T-cell (primary cell): Measurements from ENCODE around the gene TNS1. TPM values are rescaled to one million over a fixed set of nuclear protein-coding genes. Genes with fewer than 3 reads are reported as not detected.

Experiments used
- ATAC-seq, 4 experiments: fragments of 200-7000 bp in 3 of 4; fragments of 150-1000 bp in 1 of 4; cut with Tn5 transposase; replicated peaks in 1 of 4; 1 replicate in 3 of 4; 2 replicates in 1 of 4; pipeline ENCODE4 v1.10.0; 2021; ENCODE audit warnings: moderate library complexity in 3 of 4, mild to moderate bottlenecking in 2 of 4, moderate number of reproducible peaks in 1 of 4
- CTCF ChIA-PET, 2 donors: fragments of 300-600 bp; sonication (Branson Sonifier 250); formaldehyde crosslinking; loops; one replicate each; lab custom pipeline; 2022; ENCODE audit warnings: antibody characterized with exemption in 2 of 2; lab: Charles Lee
- POLR2A ChIA-PET, 2 donors: fragments of 300-600 bp; sonication (Branson Sonifier 250); formaldehyde crosslinking; loops; one replicate each; lab custom pipeline; 2022; ENCODE audit warnings: antibody characterized with exemption in 2 of 2; lab: Charles Lee
- DNase-seq, 35 experiments: peaks; one replicate each; pipeline versions ENCODE4 v3.0.0 to v3.0.0-alpha.2; 2013 to 2023
- H3K27ac ChIP-seq: one replicate; pipeline ENCODE4 v1.5.1; 2013; ENCODE audit warnings: low read length
- H3K27me3 ChIP-seq, 2 experiments: replicated peaks in 1 of 2; 1 replicate in 1 of 2; 2 replicates in 1 of 2; pipeline versions ENCODE4 v1.6.1 to v1.7.0; 2013; ENCODE audit warnings: low read length in 1 of 2, mixed read lengths in 1 of 2; ENCODE audit not compliant: control insufficient read depth in 2 of 2, insufficient read depth in 2 of 2; ENCODE audit errors: extremely low read depth in 1 of 2
- H3K36me3 ChIP-seq, 2 donors: 1 replicate in 1 of 2; 2 replicates in 1 of 2; pipeline versions ENCODE4 v1.6.1 to v1.7.0; 2013; ENCODE audit warnings: low read length in 1 of 2; ENCODE audit not compliant: control insufficient read depth in 2 of 2, insufficient read depth in 1 of 2; ENCODE audit errors: extremely low read depth in 1 of 2
- H3K4me1 ChIP-seq, 2 experiments: 1 replicate in 1 of 2; 2 replicates in 1 of 2; pipeline versions ENCODE4 v1.6.1 to v1.7.0; 2013; ENCODE audit warnings: low read length in 2 of 2, mixed read lengths in 1 of 2; ENCODE audit not compliant: insufficient read depth in 2 of 2, control insufficient read depth in 1 of 2; ENCODE audit errors: extremely low read depth in 1 of 2
- H3K4me3 ChIP-seq, 2 donors: 1 replicate in 1 of 2; 2 replicates in 1 of 2; pipeline versions ENCODE4 v1.5.1 to v1.7.0; 2013; ENCODE audit warnings: mild to moderate bottlenecking in 2 of 2, low read length in 1 of 2, moderate library complexity in 1 of 2; ENCODE audit not compliant: control insufficient read depth in 1 of 2; ENCODE audit errors: extremely low read depth in 1 of 2
- H3K9me3 ChIP-seq: 2 replicates; pipeline ENCODE4 v1.7.0; 2013
- H3K27ac Mint-ChIP-seq, 2 donors: one replicate each; pipeline ENCODE4 v1.8.0; 2020 to 2021; ENCODE audit warnings: mild to moderate bottlenecking in 2 of 2, mixed read lengths in 2 of 2
- H3K27me3 Mint-ChIP-seq, 2 donors: one replicate each; pipeline ENCODE4 v1.8.0; 2021 to 2022; ENCODE audit warnings: mixed read lengths in 2 of 2
- H3K36me3 Mint-ChIP-seq: one replicate; pipeline ENCODE4 v1.8.0; 2021; ENCODE audit warnings: mixed read lengths
- H3K4me1 Mint-ChIP-seq, 3 donors: one replicate each; pipeline ENCODE4 v1.8.0; 2020 to 2022; ENCODE audit warnings: mixed read lengths in 3 of 3, mild to moderate bottlenecking in 1 of 3
- H3K4me3 Mint-ChIP-seq, 3 donors: one replicate each; pipeline ENCODE4 v1.8.0; 2020 to 2022; ENCODE audit warnings: mild to moderate bottlenecking in 3 of 3, mixed read lengths in 3 of 3, moderate library complexity in 3 of 3
- H3K9me3 Mint-ChIP-seq, 3 donors: one replicate each; pipeline ENCODE4 v1.8.0; 2020 to 2022; ENCODE audit warnings: mixed read lengths in 3 of 3
- WGBS: methylation state at CpG from one replicate; pipeline ENCODE4 v1.1.5; 2013; ENCODE audit warnings: missing lambda C conversion rate; ENCODE audit not compliant: insufficient coverage; 5-methylcytosine and 5-hydroxymethylcytosine counted together
- total RNA-seq, 35 experiments: library from RNA in 6 of 35; stranded (reverse) in 6 of 35; fragments of 120-200 nt in 1 of 35; gene quantifications; one replicate each; pipeline versions ENCODE4 v1.2.1 to v1.2.4 and lab custom pipeline; 2013 to 2026

Gene TNS1
- total RNA-seq, 5 donors from 2014 or later (not counting 1 experiment from before 2014, with no cell fraction given), result 0.28 to 2.1 (median 1.3) TPM

DNA sequence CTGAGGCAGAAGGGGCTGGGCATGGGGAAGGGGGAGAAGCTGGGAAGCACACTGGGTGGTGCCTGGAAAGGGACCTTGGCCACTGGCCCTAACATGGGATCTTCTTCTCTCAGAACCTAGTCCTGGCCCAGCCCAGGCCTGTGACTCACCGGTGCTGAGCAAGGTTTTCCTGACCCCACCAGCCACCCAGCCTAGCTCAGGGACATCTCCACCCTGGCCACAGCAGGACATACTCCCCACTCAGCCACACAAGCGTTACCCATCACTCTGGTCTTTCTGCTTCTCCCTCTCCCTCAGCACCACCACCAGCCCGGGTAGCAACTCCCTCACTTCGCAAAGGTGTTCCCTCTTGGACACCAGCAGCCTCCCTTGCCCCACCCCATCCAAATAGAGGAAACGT is 22.8 kb downstream of the TNS1 start:
- no peak overlapping the region for H3K27ac ChIP-seq
- no peaks in the 10 kb centered on the region for H3K9me3 Mint-ChIP-seq
- CTCF ChIA-PET, result no interaction called here
- no peak overlapping the region for H3K4me3 ChIP-seq
- H3K27me3 Mint-ChIP-seq, result peaks cover 7 to 12% of the 10 kb centered on the region in 2 donors
- H3K4me1 ChIP-seq, result no peaks in the 10 kb centered on the region
- no peaks in the 10 kb centered on the region for H3K36me3 Mint-ChIP-seq
- POLR2A ChIA-PET, result no interaction called here
- H3K9me3 ChIP-seq, result no peaks in the 10 kb centered on the region
- peaks cover 0 to 17% of the 10 kb centered on the region in 2 experiments for H3K27me3 ChIP-seq
- no peak overlapping the region for H3K4me3 Mint-ChIP-seq
- DNase-seq (no peak), ATAC-seq (no peak)
- H3K36me3 ChIP-seq, result no peaks in the 10 kb centered on the region
- 66% methylated on average over 2 of the region's 5 CpGs for WGBS
- H3K4me1 Mint-ChIP-seq, result no peaks in the 10 kb centered on the region
- H3K27ac Mint-ChIP-seq, result no peak overlapping the region

DNA sequence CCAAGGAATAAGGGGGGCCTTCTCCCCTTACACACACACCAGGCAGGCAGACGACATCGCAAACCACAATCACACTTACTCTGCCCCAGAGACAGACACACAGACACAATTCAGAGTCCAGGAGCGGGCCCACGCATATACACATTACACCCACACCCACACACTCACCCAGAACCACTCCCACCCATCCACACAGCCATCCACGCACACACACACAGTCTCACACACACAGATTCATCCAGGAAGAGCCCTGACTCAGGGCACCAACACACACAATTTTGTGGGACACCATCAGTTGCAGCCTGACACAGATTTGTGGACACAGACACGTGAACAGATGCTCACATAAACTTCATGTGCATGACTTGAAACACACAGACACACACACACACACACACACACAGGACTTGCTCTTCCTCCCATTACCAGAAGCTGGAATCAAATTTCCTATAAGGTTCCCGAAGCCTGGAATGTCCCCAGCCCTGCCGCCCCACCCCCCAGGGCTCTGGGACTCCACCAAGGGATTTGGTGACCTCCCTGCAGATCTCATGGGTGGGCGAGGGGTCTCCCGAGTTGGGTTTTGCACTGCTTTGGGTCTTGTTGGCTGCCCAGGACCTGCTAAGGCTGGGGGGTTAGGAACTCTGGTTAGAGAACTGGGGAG is 23.5 kb downstream of the TNS1 start:
- no peaks in the 10 kb centered on the region for H3K36me3 Mint-ChIP-seq
- POLR2A ChIA-PET, result no interaction called here
- WGBS, result 80% methylated on average over 6 of the region's 10 CpGs
- peaks cover 7 to 19% of the 10 kb centered on the region in 2 donors for H3K27me3 Mint-ChIP-seq
- Histone ChIP-seq H3K36me3 (no peaks in the 10 kb centered on the region), H3K9me3 (no peaks in the 10 kb centered on the region), H3K27me3 (peaks cover 0 to 21% of the 10 kb centered on the region in 2 experiments), H3K27ac (no peak overlapping the region), H3K4me1 (no peaks in the 10 kb centered on the region), H3K4me3 (no peak overlapping the region)
- no peak for ATAC-seq
- no peak overlapping the region for H3K4me3 Mint-ChIP-seq
- H3K27ac Mint-ChIP-seq, result no peak overlapping the region
- no peaks in the 10 kb centered on the region for H3K9me3 Mint-ChIP-seq
- H3K4me1 Mint-ChIP-seq, result no peaks in the 10 kb centered on the region
- DNase-seq, result no peak
- CTCF ChIA-PET, result no interaction called here

DNA sequence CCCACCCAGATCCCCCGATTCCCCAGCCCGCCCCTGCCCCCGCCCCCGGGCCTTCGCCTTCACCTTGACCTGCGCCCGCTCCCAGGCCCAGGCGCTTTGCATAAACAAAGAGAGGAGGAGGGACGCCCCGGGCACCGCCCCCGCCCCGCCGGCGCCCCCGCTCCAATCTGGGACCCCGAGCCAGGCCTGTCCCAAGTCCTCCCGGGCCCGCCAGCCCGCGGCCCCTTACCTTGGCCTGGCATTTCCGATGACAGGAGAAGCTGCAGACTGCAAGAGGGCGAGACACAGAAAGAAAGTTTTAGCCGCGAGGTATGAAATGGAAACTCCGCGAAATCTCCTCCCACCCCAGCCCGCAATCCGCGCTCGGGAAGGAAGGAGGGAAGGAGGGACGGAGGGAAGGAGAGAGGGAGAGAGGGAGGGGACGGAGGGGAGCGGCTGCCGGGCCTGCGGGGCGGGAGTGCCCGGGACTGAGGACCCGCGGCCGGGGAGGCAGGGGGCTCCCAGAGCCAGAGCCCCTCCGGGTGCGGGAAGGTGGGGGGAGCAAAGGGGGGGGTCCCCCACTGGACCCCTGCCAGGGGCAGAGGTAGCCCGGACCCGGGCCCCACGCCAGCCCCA is 24.2 kb downstream of the TNS1 start:
- Histone ChIP-seq H3K9me3 (no peaks in the 10 kb centered on the region), H3K4me3 (no peak overlapping the region), H3K27me3 (peaks cover 0 to 21% of the 10 kb centered on the region in 2 experiments), H3K4me1 (no peaks in the 10 kb centered on the region), H3K27ac (no peak overlapping the region), H3K36me3 (no peaks in the 10 kb centered on the region)
- DNase-seq (no peak), ATAC-seq (no peak)
- Mint-ChIP-seq H3K4me3 (no peak overlapping the region), H3K4me1 (no peaks in the 10 kb centered on the region), H3K27ac (no peak overlapping the region), H3K36me3 (no peaks in the 10 kb centered on the region), H3K9me3 (no peaks in the 10 kb centered on the region), H3K27me3 (peaks cover 7 to 21% of the 10 kb centered on the region in 2 donors)
- POLR2A ChIA-PET, result no interaction called here
- CTCF ChIA-PET, result interaction anchor here (0.6 to 0.7 kb wide), 2 partner anchors 22 to 34 kb away, joined by 3 to 4 read pairs; no protein-coding TSS in a partner anchor
- 75% methylated on average over 4 of the region's 46 CpGs for WGBS

DNA sequence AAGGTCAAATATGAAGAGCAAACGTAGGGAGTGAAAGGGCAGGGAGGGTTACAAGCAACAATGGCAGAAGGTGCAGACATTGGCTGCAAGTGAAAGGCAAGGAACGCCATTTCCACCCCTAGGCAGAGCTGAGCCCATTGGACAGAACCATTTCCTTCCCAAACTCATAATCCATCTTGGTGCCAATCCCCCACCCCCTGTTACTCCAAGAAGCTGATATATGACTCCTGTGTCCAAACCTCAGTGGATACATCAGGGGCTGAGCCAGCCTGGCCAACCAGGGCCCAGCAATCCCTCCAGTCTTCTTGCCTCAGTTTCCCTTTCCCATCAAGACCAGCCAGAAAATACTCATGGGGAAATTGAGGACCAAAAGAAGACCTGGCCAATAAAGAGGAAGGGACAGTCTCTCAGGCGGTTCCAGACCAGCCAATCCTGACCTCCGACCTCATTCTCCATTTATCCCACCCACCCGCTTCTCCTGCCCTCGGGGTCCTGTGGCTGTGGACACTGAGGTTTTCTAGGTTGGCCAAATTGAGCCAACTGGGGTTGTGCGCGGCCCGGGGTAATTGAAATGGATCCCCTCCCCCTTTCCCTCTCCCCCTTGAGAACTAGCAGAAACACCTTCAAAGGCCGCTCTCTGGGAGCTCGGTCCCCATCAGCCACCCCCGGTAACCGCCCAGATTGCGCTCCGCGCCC is 24.8 kb downstream of the TNS1 start:
- POLR2A ChIA-PET, result no interaction called here
- 70% methylated on average over 1 of the region's 16 CpGs for WGBS
- H3K9me3 Mint-ChIP-seq, result no peaks in the 10 kb centered on the region
- ATAC-seq (no peak), DNase-seq (no peak)
- no peak overlapping the region for H3K4me3 Mint-ChIP-seq
- no peak overlapping the region for H3K27ac ChIP-seq
- no peaks in the 10 kb centered on the region for H3K36me3 ChIP-seq
- peaks cover 0 to 21% of the 10 kb centered on the region in 2 experiments for H3K27me3 ChIP-seq
- no peak overlapping the region for H3K4me3 ChIP-seq
- no peak overlapping the region for H3K27ac Mint-ChIP-seq
- H3K4me1 Mint-ChIP-seq, result no peaks in the 10 kb centered on the region
- no peaks in the 10 kb centered on the region for H3K36me3 Mint-ChIP-seq
- CTCF ChIA-PET, result interaction anchor here (0.6 to 0.7 kb wide), 2 partner anchors 21 to 35 kb away, joined by 3 to 4 read pairs; no protein-coding TSS in a partner anchor
- peaks cover 7 to 24% of the 10 kb centered on the region in 2 donors for H3K27me3 Mint-ChIP-seq
- H3K4me1 ChIP-seq, result no peaks in the 10 kb centered on the region
- H3K9me3 ChIP-seq, result no peaks in the 10 kb centered on the region

DNA sequence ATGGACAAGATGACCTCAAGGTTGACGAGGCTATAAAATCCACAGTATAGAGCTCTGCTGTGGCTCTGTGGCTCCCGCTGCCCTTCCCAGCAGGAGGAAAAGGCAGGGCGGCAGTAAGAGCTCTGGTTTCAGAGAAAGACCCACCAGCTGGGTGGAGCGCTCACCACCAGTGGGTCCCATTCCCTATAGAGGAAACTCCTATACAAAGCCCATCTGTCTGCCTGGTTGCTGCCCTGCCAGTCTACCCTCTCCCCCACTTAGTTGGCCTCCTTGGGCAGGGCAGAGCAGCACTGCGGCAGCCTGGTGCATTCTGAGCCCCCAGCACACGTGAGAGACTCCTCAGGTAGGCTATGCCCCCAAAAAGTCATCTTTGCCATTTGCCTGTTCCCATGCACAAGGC is 26.5 kb downstream of the TNS1 start:
- H3K27ac Mint-ChIP-seq, result no peak overlapping the region
- no peaks in the 10 kb centered on the region for H3K4me1 Mint-ChIP-seq
- no peak overlapping the region for H3K4me3 Mint-ChIP-seq
- Histone ChIP-seq H3K4me1 (no peaks in the 10 kb centered on the region), H3K36me3 (no peaks in the 10 kb centered on the region), H3K4me3 (no peak overlapping the region), H3K27ac (no peak overlapping the region), H3K9me3 (no peaks in the 10 kb centered on the region), H3K27me3 (peaks cover 0 to 21% of the 10 kb centered on the region in 2 experiments)
- no peak for DNase-seq
- POLR2A ChIA-PET, result no interaction called here
- peaks cover 7 to 27% of the 10 kb centered on the region in 2 donors for H3K27me3 Mint-ChIP-seq
- ATAC-seq, result no peak
- 78% methylated on average over 5 of the region's 6 CpGs for WGBS
- no peaks in the 10 kb centered on the region for H3K36me3 Mint-ChIP-seq
- CTCF ChIA-PET, result no interaction called here
- no peaks in the 10 kb centered on the region for H3K9me3 Mint-ChIP-seq

DNA sequence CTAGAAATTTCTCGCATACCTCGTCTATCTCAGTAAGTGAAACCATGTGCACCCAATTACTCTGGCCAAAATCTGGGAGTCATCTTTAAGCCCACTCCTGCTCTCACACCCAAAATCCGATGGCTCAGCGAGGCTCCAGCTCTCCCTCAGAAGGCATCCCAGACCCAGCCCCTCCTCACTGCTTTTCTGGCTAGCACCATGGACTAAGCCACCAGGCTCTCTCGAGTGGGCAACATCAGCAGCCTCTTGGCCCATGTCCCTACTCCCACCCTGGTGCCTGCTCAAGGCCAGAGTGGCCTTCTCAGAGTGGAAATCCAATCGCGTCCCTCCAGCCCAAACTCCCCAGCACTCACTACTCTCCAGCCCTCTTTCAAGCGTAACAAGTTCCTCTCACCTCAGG is 27.2 kb downstream of the TNS1 start:
- CTCF ChIA-PET, result no interaction called here

More for the DNA sequence above, 27.2 kb downstream of the TNS1 start:
- DNase-seq (no peak), ATAC-seq (no peak)
- no peaks in the 10 kb centered on the region for H3K9me3 Mint-ChIP-seq
- H3K9me3 ChIP-seq, result no peaks in the 10 kb centered on the region
- H3K27ac ChIP-seq, result no peak overlapping the region
- WGBS, result 96% methylated on average over 8 of the region's 8 CpGs
- H3K36me3 ChIP-seq, result no peaks in the 10 kb centered on the region
- H3K27ac Mint-ChIP-seq, result no peak overlapping the region
- no peak overlapping the region for H3K4me3 Mint-ChIP-seq
- peaks cover 0 to 21% of the 10 kb centered on the region in 2 experiments for H3K27me3 ChIP-seq
- H3K4me3 ChIP-seq, result no peak overlapping the region
- no peaks in the 10 kb centered on the region for H3K4me1 Mint-ChIP-seq
- no peaks in the 10 kb centered on the region for H3K4me1 ChIP-seq
- no peaks in the 10 kb centered on the region for H3K36me3 Mint-ChIP-seq
- H3K27me3 Mint-ChIP-seq, result peaks cover 3 to 26% of the 10 kb centered on the region in 2 donors
- POLR2A ChIA-PET, result no interaction called here
